Astrocyte (in vitro differentiated cells and primary cell): Measurements from ENCODE around the gene LOC128125822.

Source experiments
- DNase-seq: peaks from one replicate; pipeline ENCODE4 v3.0.0-alpha.2; 2010; ENCODE audit warnings: low read depth
- FAIRE-seq: peaks from 2 replicates; lab custom pipeline; 2011; peaks lifted over from hg19 to GRCh38; lab: Jason Lieb, UNC
- H2AFZ ChIP-seq: 2 replicates; pipeline ENCODE4 v1.6.0; 2012; ENCODE audit warnings: low read depth, low read length, inconsistent platforms
- H3K27ac ChIP-seq: 2 replicates; pipeline ENCODE4 v1.5.1; 2011; ENCODE audit warnings: low read depth, low read length, inconsistent platforms
- H3K27me3 ChIP-seq: 2 replicates; pipeline ENCODE4 v1.6.0; 2011; ENCODE audit warnings: low read length, inconsistent platforms; ENCODE audit not compliant: insufficient read depth
- H3K36me3 ChIP-seq: 2 replicates; pipeline ENCODE4 v1.5.1; 2011; ENCODE audit warnings: low read length, inconsistent platforms; ENCODE audit not compliant: insufficient read depth
- H3K4me1 ChIP-seq: 2 replicates; pipeline ENCODE4 v1.5.1; 2011; ENCODE audit warnings: low read length, inconsistent platforms; ENCODE audit not compliant: insufficient read depth
- H3K4me2 ChIP-seq: 2 replicates; pipeline ENCODE4 v1.6.0; 2012; ENCODE audit warnings: low read length, inconsistent platforms
- H3K4me3 ChIP-seq: 2 replicates; pipeline ENCODE4 v1.5.1; 2011; ENCODE audit warnings: low read depth, mild to moderate bottlenecking, low read length, inconsistent platforms; ENCODE audit not compliant: insufficient read depth
- H3K79me2 ChIP-seq: 2 replicates; pipeline ENCODE4 v1.6.0; 2012; ENCODE audit warnings: mild to moderate bottlenecking, low read length, inconsistent platforms; ENCODE audit not compliant: insufficient read depth
- H3K9ac ChIP-seq: 2 replicates; pipeline ENCODE4 v1.6.0; 2012; ENCODE audit warnings: mild to moderate bottlenecking, low read length, inconsistent platforms
- H3K9me3 ChIP-seq: 2 replicates; pipeline ENCODE4 v1.5.1; 2012; ENCODE audit warnings: low read depth, mild to moderate bottlenecking, low read length, inconsistent platforms; ENCODE audit not compliant: insufficient read depth
- H4K20me1 ChIP-seq: 2 replicates; pipeline ENCODE4 v1.6.0; 2012; ENCODE audit warnings: low read length, inconsistent platforms; ENCODE audit not compliant: insufficient read depth
- H3K27ac Mint-ChIP-seq: one replicate; pipeline ENCODE4 v1.8.0; 2021; ENCODE audit warnings: mild to moderate bottlenecking, mixed read lengths; ENCODE audit not compliant: unreplicated experiment
- H3K27me3 Mint-ChIP-seq: one replicate; pipeline ENCODE4 v1.8.0; 2021; ENCODE audit warnings: low read depth, mixed read lengths; ENCODE audit not compliant: unreplicated experiment
- H3K36me3 Mint-ChIP-seq: one replicate; pipeline ENCODE4 v1.8.0; 2021; ENCODE audit warnings: low read depth, mixed read lengths; ENCODE audit not compliant: unreplicated experiment
- H3K4me1 Mint-ChIP-seq: one replicate; pipeline ENCODE4 v1.8.0; 2021; ENCODE audit warnings: low read depth, mixed read lengths; ENCODE audit not compliant: unreplicated experiment
- H3K4me3 Mint-ChIP-seq: one replicate; pipeline ENCODE4 v1.8.0; 2021; ENCODE audit warnings: mild to moderate bottlenecking, moderate library complexity, mixed read lengths; ENCODE audit not compliant: unreplicated experiment
- H3K9me3 Mint-ChIP-seq: one replicate; pipeline ENCODE4 v1.8.0; 2021; ENCODE audit warnings: mild to moderate bottlenecking, mixed read lengths; ENCODE audit not compliant: unreplicated experiment
- EZH2 ChIP-seq: IDR thresholded peaks from 2 replicates; pipeline ENCODE4 v1.6.1; 2012; ENCODE audit warnings: mild to moderate bottlenecking, low read length, inconsistent platforms; ENCODE audit not compliant: insufficient read depth
- TF ChIP-seq, protein P1 (sequence below): IDR thresholded peaks from 2 replicates; pipeline ENCODE4 v1.5.1; 2011; ENCODE audit warnings: low read depth, mild to moderate bottlenecking, inconsistent platforms, low read length, moderate library complexity; ENCODE audit not compliant: insufficient read depth

Gene LOC128125822

DNA sequence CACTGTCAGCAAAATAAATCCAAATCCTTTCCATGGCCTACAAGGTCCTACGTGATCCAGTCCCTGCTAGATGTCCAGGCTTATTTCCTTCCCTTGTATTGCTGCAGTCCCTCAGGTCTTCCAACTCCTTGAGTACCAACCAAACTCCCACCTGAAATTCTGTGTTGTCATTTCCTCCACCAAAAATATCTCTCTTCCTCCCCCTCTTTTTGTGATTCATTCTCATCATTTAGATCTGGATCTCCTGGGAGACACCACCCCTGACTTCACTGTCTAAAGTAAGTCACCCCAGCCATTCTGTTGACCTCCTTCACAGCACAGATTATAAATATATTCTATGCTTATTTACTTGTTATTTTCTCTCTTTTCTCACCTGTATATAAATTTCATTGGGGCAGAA is 9.0 kb upstream of the LOC128125822 start:
- peaks cover under 1% of the 10 kb centered on the region for H3K9me3 Mint-ChIP-seq
- no peak overlapping the region for H2AFZ ChIP-seq

DNA sequence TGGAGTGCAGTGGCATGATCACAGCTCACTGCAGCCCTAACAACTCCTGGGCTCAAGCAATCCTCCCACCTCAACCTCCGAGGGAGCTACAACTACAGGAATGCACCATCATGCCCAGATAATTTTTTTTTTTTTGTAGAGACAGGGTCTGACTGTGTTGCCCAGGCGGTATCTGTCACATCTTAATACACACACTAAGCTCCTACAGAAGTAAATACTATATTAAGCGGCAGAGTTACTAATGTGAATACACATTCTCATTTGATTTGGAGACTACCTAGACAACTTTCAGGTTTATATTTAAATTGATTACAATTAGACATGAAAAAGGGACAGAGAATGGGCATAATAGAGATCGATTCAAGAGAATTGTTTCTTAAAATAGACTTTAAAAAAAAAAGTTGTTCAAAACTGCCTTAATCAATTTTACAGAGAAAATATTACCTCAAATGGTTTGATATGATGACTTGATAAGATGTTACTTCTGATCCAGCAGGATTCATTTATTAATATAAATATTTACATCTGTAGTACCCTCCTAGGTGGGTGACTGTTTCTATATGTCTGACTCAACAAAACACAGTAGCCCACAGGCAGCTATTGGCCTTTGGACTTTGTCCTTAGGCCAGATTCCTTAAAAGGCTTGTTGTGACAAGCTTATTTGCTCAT is 7.1 kb upstream of the LOC128125822 start:
- Histone ChIP-seq H4K20me1 (no peaks in the 10 kb centered on the region), H3K4me1 (no peaks in the 10 kb centered on the region), H3K4me3 (no peak overlapping the region), H3K9me3 (no peaks in the 10 kb centered on the region), H3K27ac (no peak overlapping the region), H2AFZ (no peak overlapping the region), H3K9ac (no peak overlapping the region), H3K4me2 (no peak overlapping the region), H3K27me3 (no peaks in the 10 kb centered on the region), H3K79me2 (no peaks in the 10 kb centered on the region), H3K36me3 (no peaks in the 10 kb centered on the region)
- Mint-ChIP-seq H3K36me3 (no peaks in the 10 kb centered on the region), H3K9me3 (no peaks in the 10 kb centered on the region), H3K27me3 (no peaks in the 10 kb centered on the region), H3K4me3 (peak overlapping the region; percentile 2), H3K4me1 (peaks cover 31% of the 10 kb centered on the region), H3K27ac (peak overlapping the region; percentile 66)
- DNase-seq (no peak), FAIRE-seq (no peak)
- TF ChIP-seq EZH2, result no peak
- TF ChIP-seq, protein P1, sequence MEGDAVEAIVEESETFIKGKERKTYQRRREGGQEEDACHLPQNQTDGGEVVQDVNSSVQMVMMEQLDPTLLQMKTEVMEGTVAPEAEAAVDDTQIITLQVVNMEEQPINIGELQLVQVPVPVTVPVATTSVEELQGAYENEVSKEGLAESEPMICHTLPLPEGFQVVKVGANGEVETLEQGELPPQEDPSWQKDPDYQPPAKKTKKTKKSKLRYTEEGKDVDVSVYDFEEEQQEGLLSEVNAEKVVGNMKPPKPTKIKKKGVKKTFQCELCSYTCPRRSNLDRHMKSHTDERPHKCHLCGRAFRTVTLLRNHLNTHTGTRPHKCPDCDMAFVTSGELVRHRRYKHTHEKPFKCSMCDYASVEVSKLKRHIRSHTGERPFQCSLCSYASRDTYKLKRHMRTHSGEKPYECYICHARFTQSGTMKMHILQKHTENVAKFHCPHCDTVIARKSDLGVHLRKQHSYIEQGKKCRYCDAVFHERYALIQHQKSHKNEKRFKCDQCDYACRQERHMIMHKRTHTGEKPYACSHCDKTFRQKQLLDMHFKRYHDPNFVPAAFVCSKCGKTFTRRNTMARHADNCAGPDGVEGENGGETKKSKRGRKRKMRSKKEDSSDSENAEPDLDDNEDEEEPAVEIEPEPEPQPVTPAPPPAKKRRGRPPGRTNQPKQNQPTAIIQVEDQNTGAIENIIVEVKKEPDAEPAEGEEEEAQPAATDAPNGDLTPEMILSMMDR, result no peak

More for the DNA sequence above, 9.0 kb upstream of the LOC128125822 start:
- H3K79me2 ChIP-seq, result no peaks in the 10 kb centered on the region
- H3K4me3 ChIP-seq, result no peak overlapping the region
- no peaks in the 10 kb centered on the region for H4K20me1 ChIP-seq
- no peak overlapping the region for H3K27ac ChIP-seq
- DNase-seq, result no peak
- H3K27me3 ChIP-seq, result no peaks in the 10 kb centered on the region
- Mint-ChIP-seq H3K36me3 (no peaks in the 10 kb centered on the region), H3K4me1 (peaks cover 31% of the 10 kb centered on the region), H3K27ac (no peak overlapping the region), H3K27me3 (no peaks in the 10 kb centered on the region), H3K4me3 (no peak overlapping the region)
- no peak overlapping the region for H3K4me2 ChIP-seq
- TF ChIP-seq, protein P1, result no peak
- TF ChIP-seq EZH2, result no peak
- no peak for FAIRE-seq
- no peaks in the 10 kb centered on the region for H3K4me1 ChIP-seq
- H3K36me3 ChIP-seq, result no peaks in the 10 kb centered on the region
- H3K9ac ChIP-seq, result no peak overlapping the region
- no peaks in the 10 kb centered on the region for H3K9me3 ChIP-seq
